GM12878 (cell line): ENCODE data around the gene BRF1. TPM values are rescaled to one million over a fixed set of nuclear protein-coding genes. Genes with fewer than 3 reads are reported as not detected.

ENCODE experiments used
- CBX3 ChIP-seq: fragments of 200-600 bp; sonication (generic); IDR thresholded peaks from 2 replicates; pipeline ENCODE4 v1.6.1; 2016; ENCODE audit warnings: low read depth, borderline replicate concordance
- CUX1 ChIP-seq: IDR thresholded peaks from 2 replicates; pipeline ENCODE4 v1.6.1; 2012; ENCODE audit warnings: improper control_type of control experiment, low read depth, low read length; ENCODE audit not compliant: insufficient replicate concordance
- ELK1 ChIP-seq: IDR thresholded peaks from 2 replicates; pipeline ENCODE4 v1.6.1; 2012; ENCODE audit warnings: low read depth, low read length, improper control_type of control experiment
- IRF5 ChIP-seq: fragments of 450-650 bp; IDR thresholded peaks from 2 replicates; pipeline ENCODE4 v1.6.1; 2017; ENCODE audit warnings: borderline replicate concordance
- JUND ChIP-seq: IDR thresholded peaks from 2 replicates; pipeline ENCODE4 v1.6.1; 2012; ENCODE audit warnings: low read depth, mild to moderate bottlenecking, low read length, improper control_type of control experiment, moderate library complexity
- MEF2A ChIP-seq: IDR thresholded peaks from 2 replicates; pipeline ENCODE4 v1.6.1; 2011; ENCODE audit warnings: low read depth, mild to moderate bottlenecking, low read length, moderate library complexity; ENCODE audit not compliant: insufficient read depth
- MTA2 ChIP-seq: fragments of 450-650 bp; IDR thresholded peaks from 2 replicates; pipeline ENCODE4 v1.6.1; 2016; ENCODE audit warnings: low read depth, mild to moderate bottlenecking, moderate library complexity
- NFIC ChIP-seq: IDR thresholded peaks from 2 replicates; pipeline ENCODE4 v1.6.1; 2012; ENCODE audit warnings: low read depth, mild to moderate bottlenecking, inconsistent platforms, low read length, moderate library complexity
- NR2F1 ChIP-seq: fragments of 450-650 bp; conservative IDR thresholded peaks from 2 replicates; pipeline ENCODE4 v1.6.1; 2017; ENCODE audit warnings: mild to moderate bottlenecking
- RCOR1 ChIP-seq: conservative IDR thresholded peaks from 2 replicates; pipeline ENCODE4 v1.6.1; 2012; ENCODE audit warnings: low read depth, low read length, improper control_type of control experiment
- REST ChIP-seq: IDR thresholded peaks from 2 replicates; pipeline ENCODE4 v1.6.1; 2012; ENCODE audit warnings: mild to moderate bottlenecking, low read depth, low read length
- SUPT20H ChIP-seq: IDR thresholded peaks from 2 replicates; pipeline ENCODE4 v1.6.1; 2011; ENCODE audit warnings: low read depth, mild to moderate bottlenecking, low read length, moderate library complexity, borderline replicate concordance; ENCODE audit not compliant: control insufficient read depth
- ZBTB40 ChIP-seq: fragments of 450-650 bp; IDR thresholded peaks from 2 replicates; pipeline ENCODE4 v1.6.1; 2016; ENCODE audit warnings: mild to moderate bottlenecking, moderate library complexity, borderline replicate concordance
- ZNF207 ChIP-seq: fragments of 450-650 bp; IDR thresholded peaks from 2 replicates; pipeline ENCODE4 v1.6.1; 2014; ENCODE audit warnings: antibody characterized with exemption, mild to moderate bottlenecking, borderline replicate concordance
- polyA plus RNA-seq, 11 experiments: library from polyadenylated mRNA; depleted of rRNA in 4 of 11; unstranded in 6 of 11; stranded (reverse) in 5 of 11; fragments of >200 nt; fragmentation: Nextera tagmentation in 4 of 11; fragmentation: Illumina TruSeq in 1 of 11; extraction: Ambion mirVana in 4 of 11; extraction: Trizol in 1 of 11; gene quantifications; 1 replicate in 1 of 11; 2 replicates in 10 of 11; pipeline versions ENCODE4 v1.2.1 to v1.2.3, GENCODE V29; 2011 to 2016; ENCODE audit warnings: inconsistent platforms in 2 of 11, missing spikeins in 2 of 11, low read depth in 1 of 11
- total RNA-seq, 4 experiments: library from RNA; depleted of rRNA in 3 of 4; stranded (reverse); fragments of >200 nt in 3 of 4; fragmentation: Illumina TruSeq in 1 of 4; extraction: Trizol in 1 of 4; gene quantifications; 2 replicates each; pipeline versions ENCODE4 v1.2.1 to v1.2.3, GENCODE V29; 2013 to 2021

BRF1 gene
- total and polyA plus RNA-seq, 10 of the 15 experiments (the other 5 are each of a cell fraction or from before 2014, with no cell fraction given): 0.21 to 33.5 (median 10.7) TPM

- TF ChIP-seq IRF5 (no peak), ZNF207 (no peak), CBX3 (no peak), ELK1 (no peak), JUND (no peak), MEF2A (no peak), NFIC (no peak), NR2F1 (peak; percentile 87), MTA2 (no peak), CUX1 (no peak), REST (no peak), SUPT20H (no peak), ZBTB40 (no peak), RCOR1 (no peak)
These were observed at the start of gene BRF1 (continued) for GRCh38 chr14:105300542-105301102.
